ENCODE results near the gene CFAP300.
A peak's percentile ranks its signal among the peaks of the same experiment; 100 is the strongest.

Gene CFAP300

GRCh38 chr11:102047305-102047924 is at the start of gene CFAP300:
Gene CFAP300 (plus strand): TSS chr11:102047437. CDS start chr11:102047471, 34 bp downstream.
- Histone ChIP-seq H3K27me3 (ENCODE audit: low read depth, low read length) (no peaks in the 10 kb centered on the region), H3K36me3 (ENCODE audit: control insufficient read depth in 1 of 2, insufficient read depth in 2 of 2, low read length in 2 of 2) (no peaks in the 10 kb centered on the region), H3K9me3 (ENCODE audit: control insufficient read depth in 1 of 2, low read length in 2 of 2) (no peaks in the 10 kb centered on the region), H3K27ac (ENCODE audit: low read length) (no peak within 1 kb of the TSS), H3K4me1 (ENCODE audit: control insufficient read depth in 1 of 2, insufficient read depth in 2 of 2, low read length in 2 of 2) (peaks cover 0 to 3% of the 10 kb centered on the region in 2 donors), H3K4me3 (ENCODE audit: low read depth in 1 of 2, low read length in 2 of 2) (peak within 1 kb of the TSS; percentile 35 to 74)

GRCh38 chr11:102001657-102002338 is 45.4 kb upstream of the CFAP300 start:
- no peaks in the 10 kb centered on the region for H3K9me3 ChIP-seq (ENCODE audit: control insufficient read depth in 1 of 2, low read length in 2 of 2)
- peaks cover 0 to 5% of the 10 kb centered on the region in 2 donors for H3K36me3 ChIP-seq (ENCODE audit: control insufficient read depth in 1 of 2, insufficient read depth in 2 of 2, low read length in 2 of 2)

GRCh38 chr11:102004220-102004619 is 43.0 kb upstream of the CFAP300 start:
- Histone ChIP-seq H3K4me3 (ENCODE audit: low read depth in 1 of 2, low read length in 2 of 2) (no peak overlapping the region), H3K36me3 (ENCODE audit: control insufficient read depth in 1 of 2, insufficient read depth in 2 of 2, low read length in 2 of 2) (no peaks in the 10 kb centered on the region), H3K4me1 (ENCODE audit: control insufficient read depth in 1 of 2, insufficient read depth in 2 of 2, low read length in 2 of 2) (peaks cover 0 to 6% of the 10 kb centered on the region in 2 donors), H3K27me3 (ENCODE audit: low read depth, low read length) (no peaks in the 10 kb centered on the region), H3K9me3 (ENCODE audit: control insufficient read depth in 1 of 2, low read length in 2 of 2) (no peaks in the 10 kb centered on the region), H3K27ac (ENCODE audit: low read length) (no peak overlapping the region)

More at GRCh38 chr11:102001657-102002338, 45.4 kb upstream of the CFAP300 start:
- H3K4me3 ChIP-seq (ENCODE audit: low read depth in 1 of 2, low read length in 2 of 2): no peak overlapping the region
- no peak overlapping the region for H3K27ac ChIP-seq (ENCODE audit: low read length)
- no peaks in the 10 kb centered on the region for H3K27me3 ChIP-seq (ENCODE audit: low read depth, low read length)
- H3K4me1 ChIP-seq (ENCODE audit: control insufficient read depth in 1 of 2, insufficient read depth in 2 of 2, low read length in 2 of 2): no peaks in the 10 kb centered on the region

- Histone ChIP-seq H3K27ac (ENCODE audit: low read length) (no peak overlapping the region), H3K36me3 (ENCODE audit: control insufficient read depth in 1 of 2, insufficient read depth in 2 of 2, low read length in 2 of 2) (no peaks in the 10 kb centered on the region), H3K4me1 (ENCODE audit: control insufficient read depth in 1 of 2, insufficient read depth in 2 of 2, low read length in 2 of 2) (peaks cover 0 to 6% of the 10 kb centered on the region in 2 donors), H3K9me3 (ENCODE audit: control insufficient read depth in 1 of 2, low read length in 2 of 2) (no peaks in the 10 kb centered on the region), H3K4me3 (ENCODE audit: low read depth in 1 of 2, low read length in 2 of 2) (no peak overlapping the region), H3K27me3 (ENCODE audit: low read depth, low read length) (no peaks in the 10 kb centered on the region)
Measured at GRCh38 chr11:102005306-102005705, 41.9 kb upstream of the CFAP300 start.

- no peaks in the 10 kb centered on the region for H3K27me3 ChIP-seq (ENCODE audit: low read depth, low read length)
- no peaks in the 10 kb centered on the region for H3K9me3 ChIP-seq (ENCODE audit: control insufficient read depth in 1 of 2, low read length in 2 of 2)
- H3K27ac ChIP-seq (ENCODE audit: low read length): no peak overlapping the region
- H3K4me3 ChIP-seq (ENCODE audit: low read depth in 1 of 2, low read length in 2 of 2): no peak overlapping the region
- H3K4me1 ChIP-seq (ENCODE audit: control insufficient read depth in 1 of 2, insufficient read depth in 2 of 2, low read length in 2 of 2): peaks cover 0 to 6% of the 10 kb centered on the region in 2 donors
- no peaks in the 10 kb centered on the region for H3K36me3 ChIP-seq (ENCODE audit: control insufficient read depth in 1 of 2, insufficient read depth in 2 of 2, low read length in 2 of 2)
Measured at GRCh38 chr11:102006835-102007566, 40.2 kb upstream of the CFAP300 start.

GRCh38 chr11:102007567-102008437 is 39.4 kb upstream of the CFAP300 start:
- Histone ChIP-seq H3K27ac (ENCODE audit: low read length) (no peak overlapping the region), H3K27me3 (ENCODE audit: low read depth, low read length) (no peaks in the 10 kb centered on the region), H3K4me3 (ENCODE audit: low read depth in 1 of 2, low read length in 2 of 2) (no peak overlapping the region), H3K9me3 (ENCODE audit: control insufficient read depth in 1 of 2, low read length in 2 of 2) (no peaks in the 10 kb centered on the region), H3K4me1 (ENCODE audit: control insufficient read depth in 1 of 2, insufficient read depth in 2 of 2, low read length in 2 of 2) (peaks cover 0 to 6% of the 10 kb centered on the region in 2 donors), H3K36me3 (ENCODE audit: control insufficient read depth in 1 of 2, insufficient read depth in 2 of 2, low read length in 2 of 2) (no peaks in the 10 kb centered on the region)

- H3K4me3 ChIP-seq (ENCODE audit: low read depth in 1 of 2, low read length in 2 of 2): no peak overlapping the region
- H3K4me1 ChIP-seq (ENCODE audit: control insufficient read depth in 1 of 2, insufficient read depth in 2 of 2, low read length in 2 of 2): peaks cover 0 to 6% of the 10 kb centered on the region in 2 donors
- no peaks in the 10 kb centered on the region for H3K9me3 ChIP-seq (ENCODE audit: control insufficient read depth in 1 of 2, low read length in 2 of 2)
- no peaks in the 10 kb centered on the region for H3K36me3 ChIP-seq (ENCODE audit: control insufficient read depth in 1 of 2, insufficient read depth in 2 of 2, low read length in 2 of 2)
- no peaks in the 10 kb centered on the region for H3K27me3 ChIP-seq (ENCODE audit: low read depth, low read length)
- H3K27ac ChIP-seq (ENCODE audit: low read length): no peak overlapping the region
Measured at GRCh38 chr11:102010776-102011494, 36.3 kb upstream of the CFAP300 start.

GRCh38 chr11:102012946-102013345 is 34.3 kb upstream of the CFAP300 start:
- Histone ChIP-seq H3K27me3 (ENCODE audit: low read depth, low read length) (no peaks in the 10 kb centered on the region), H3K4me3 (ENCODE audit: low read depth in 1 of 2, low read length in 2 of 2) (no peak overlapping the region), H3K9me3 (ENCODE audit: control insufficient read depth in 1 of 2, low read length in 2 of 2) (no peaks in the 10 kb centered on the region), H3K4me1 (ENCODE audit: control insufficient read depth in 1 of 2, insufficient read depth in 2 of 2, low read length in 2 of 2) (no peaks in the 10 kb centered on the region), H3K27ac (ENCODE audit: low read length) (no peak overlapping the region), H3K36me3 (ENCODE audit: control insufficient read depth in 1 of 2, insufficient read depth in 2 of 2, low read length in 2 of 2) (no peaks in the 10 kb centered on the region)

GRCh38 chr11:102014756-102015155 is 32.5 kb upstream of the CFAP300 start:
- Histone ChIP-seq H3K36me3 (ENCODE audit: control insufficient read depth in 1 of 2, insufficient read depth in 2 of 2, low read length in 2 of 2) (no peaks in the 10 kb centered on the region), H3K27ac (ENCODE audit: low read length) (no peak overlapping the region), H3K9me3 (ENCODE audit: control insufficient read depth in 1 of 2, low read length in 2 of 2) (no peaks in the 10 kb centered on the region), H3K4me1 (ENCODE audit: control insufficient read depth in 1 of 2, insufficient read depth in 2 of 2, low read length in 2 of 2) (no peaks in the 10 kb centered on the region), H3K4me3 (ENCODE audit: low read depth in 1 of 2, low read length in 2 of 2) (no peak overlapping the region), H3K27me3 (ENCODE audit: low read depth, low read length) (no peaks in the 10 kb centered on the region)

GRCh38 chr11:102017026-102017425 is 30.2 kb upstream of the CFAP300 start:
- H3K4me1 ChIP-seq (ENCODE audit: control insufficient read depth in 1 of 2, insufficient read depth in 2 of 2, low read length in 2 of 2): no peaks in the 10 kb centered on the region
- H3K27ac ChIP-seq (ENCODE audit: low read length): no peak overlapping the region
- H3K36me3 ChIP-seq (ENCODE audit: control insufficient read depth in 1 of 2, insufficient read depth in 2 of 2, low read length in 2 of 2): no peaks in the 10 kb centered on the region
- no peaks in the 10 kb centered on the region for H3K9me3 ChIP-seq (ENCODE audit: control insufficient read depth in 1 of 2, low read length in 2 of 2)
- no peak overlapping the region for H3K4me3 ChIP-seq (ENCODE audit: low read depth in 1 of 2, low read length in 2 of 2)
- H3K27me3 ChIP-seq (ENCODE audit: low read depth, low read length): no peaks in the 10 kb centered on the region
